H9 (cell line): ENCODE data around the gene CSF1. TPM values are rescaled to one million over a fixed set of nuclear protein-coding genes. Genes with fewer than 3 reads are reported as not detected.

ENCODE experiments used
- DNase-seq: peaks from one replicate; pipeline ENCODE4 v3.0.0-alpha.2; 2017
- H2AFZ ChIP-seq: one replicate; pipeline ENCODE4 v1.6.1; 2013; ENCODE audit warnings: mild to moderate bottlenecking, low read length, control low read depth, moderate library complexity
- H2AK5ac ChIP-seq: 2 replicates; pipeline ENCODE4 v1.6.1; 2013; ENCODE audit warnings: low read length, control low read depth, mixed read lengths; ENCODE audit not compliant: insufficient read length
- H2BK120ac ChIP-seq: one replicate; pipeline ENCODE4 v1.6.1; 2013; ENCODE audit warnings: low read depth, mild to moderate bottlenecking, low read length, control low read depth, inconsistent platforms; ENCODE audit not compliant: poor library complexity, severe bottlenecking
- H2BK12ac ChIP-seq: 2 replicates; pipeline ENCODE4 v1.6.1; 2013; ENCODE audit warnings: low read length, control low read depth, mixed read lengths, low read depth; ENCODE audit not compliant: insufficient read length
- H2BK15ac ChIP-seq: 2 replicates; pipeline ENCODE4 v1.6.1; 2013; ENCODE audit warnings: low read depth, low read length, control low read depth
- H2BK20ac ChIP-seq: one replicate; pipeline ENCODE4 v1.6.1; 2013; ENCODE audit warnings: low read depth, mild to moderate bottlenecking, low read length, control low read depth, inconsistent platforms; ENCODE audit not compliant: poor library complexity, severe bottlenecking
- H2BK5ac ChIP-seq: 2 replicates; pipeline ENCODE4 v1.6.1; 2013; ENCODE audit warnings: low read length, control low read depth, mixed read lengths; ENCODE audit not compliant: insufficient read length
- H3K14ac ChIP-seq: 2 replicates; pipeline ENCODE4 v1.6.1; 2013; ENCODE audit warnings: low read length, control low read depth; ENCODE audit not compliant: insufficient read depth
- H3K18ac ChIP-seq: 2 replicates; pipeline ENCODE4 v1.6.1; 2013; ENCODE audit warnings: low read depth, mild to moderate bottlenecking, mixed read lengths, low read length, control low read depth; ENCODE audit not compliant: insufficient read length
- H3K23ac ChIP-seq: 2 replicates; pipeline ENCODE4 v1.6.1; 2013; ENCODE audit warnings: low read length, control low read depth, mixed read lengths, low read depth; ENCODE audit not compliant: insufficient read length
- H3K23me2 ChIP-seq: 2 replicates; pipeline ENCODE4 v1.6.1; 2013; ENCODE audit warnings: low read depth, mild to moderate bottlenecking, mixed read lengths, low read length, control low read depth; ENCODE audit not compliant: insufficient read length, poor library complexity, severe bottlenecking
- H3K27ac ChIP-seq: 2 replicates; pipeline ENCODE4 v1.5.1; 2013; ENCODE audit warnings: low read length, control low read depth, mixed read lengths, low read depth; ENCODE audit not compliant: insufficient read length
- H3K27me3 ChIP-seq: 2 replicates; pipeline ENCODE4 v1.6.1; 2013; ENCODE audit warnings: low read length, control low read depth, inconsistent platforms; ENCODE audit not compliant: insufficient read depth
- H3K4ac ChIP-seq: 2 replicates; pipeline ENCODE4 v1.6.1; 2013; ENCODE audit warnings: low read depth, mild to moderate bottlenecking, control low read depth, inconsistent platforms, low read length, moderate library complexity
- H3K4me1 ChIP-seq: 2 replicates; pipeline ENCODE4 v1.6.1; 2013; ENCODE audit warnings: low read length, control low read depth, inconsistent platforms; ENCODE audit not compliant: insufficient read depth
- H3K4me2 ChIP-seq: 2 replicates; pipeline ENCODE4 v1.6.1; 2013; ENCODE audit warnings: low read length, control low read depth, mixed read lengths; ENCODE audit not compliant: insufficient read length, insufficient read depth
- H3K56ac ChIP-seq: 2 replicates; pipeline ENCODE4 v1.6.1; 2013; ENCODE audit warnings: low read depth, mild to moderate bottlenecking, mixed read lengths, low read length, control low read depth; ENCODE audit not compliant: insufficient read length
- H3K79me1 ChIP-seq: 2 replicates; pipeline ENCODE4 v1.6.1; 2013; ENCODE audit warnings: low read depth, mild to moderate bottlenecking, moderate library complexity, low read length, control low read depth, inconsistent platforms; ENCODE audit not compliant: insufficient read depth, poor library complexity, severe bottlenecking
- H3K79me2 ChIP-seq: 2 replicates; pipeline ENCODE4 v1.6.1; 2013; ENCODE audit warnings: low read length, control low read depth, inconsistent platforms; ENCODE audit not compliant: insufficient read depth
- H3K9ac ChIP-seq: 2 replicates; pipeline ENCODE4 v1.6.1; 2013; ENCODE audit warnings: low read length, control low read depth, mixed read lengths; ENCODE audit not compliant: insufficient read length; ENCODE audit errors: extremely low read depth
- H3K9me3 ChIP-seq: one replicate; pipeline ENCODE4 v1.6.1; 2013; ENCODE audit warnings: low read depth, low read length, inconsistent platforms; ENCODE audit not compliant: control insufficient read depth
- H3T11ph ChIP-seq: one replicate; pipeline ENCODE4 v1.6.1; 2013; ENCODE audit warnings: mild to moderate bottlenecking, low read length, control low read depth, inconsistent platforms
- H4K20me1 ChIP-seq: one replicate; pipeline ENCODE4 v1.6.1; 2013; ENCODE audit not compliant: control insufficient read depth, insufficient read length, insufficient read depth
- H4K5ac ChIP-seq: 2 replicates; pipeline ENCODE4 v1.6.1; 2013; ENCODE audit warnings: low read depth, mild to moderate bottlenecking, mixed read lengths, low read length, control low read depth; ENCODE audit not compliant: insufficient read length
- H4K8ac ChIP-seq: replicated peaks from 2 replicates; pipeline ENCODE4 v1.6.1; 2013; ENCODE audit warnings: low read length, control low read depth, mixed read lengths, low read depth; ENCODE audit not compliant: insufficient read length
- H4K91ac ChIP-seq: 2 replicates; pipeline ENCODE4 v1.6.1; 2013; ENCODE audit warnings: low read depth, mild to moderate bottlenecking, moderate library complexity, mixed read lengths, low read length, control low read depth; ENCODE audit not compliant: insufficient read length
- H3K27ac Mint-ChIP-seq, 3 experiments: 2 replicates in 2 of 3; 3 replicates in 1 of 3; pipeline ENCODE4 v1.8.0; 2020 to 2021; ENCODE audit warnings: mixed read lengths in 3 of 3, mild to moderate bottlenecking in 1 of 3, moderate library complexity in 1 of 3
- H3K27me3 Mint-ChIP-seq: 2 replicates; pipeline ENCODE4 v1.8.0; 2021; ENCODE audit warnings: low read depth, mild to moderate bottlenecking, moderate library complexity, mixed read lengths
- H3K36me3 Mint-ChIP-seq, 3 experiments: 2 replicates in 2 of 3; 3 replicates in 1 of 3; pipeline ENCODE4 v1.8.0; 2020 to 2021; ENCODE audit warnings: low read depth in 3 of 3, mixed read lengths in 3 of 3; ENCODE audit not compliant: insufficient read depth in 1 of 3
- H3K4me1 Mint-ChIP-seq, 2 experiments: 2 replicates each; pipeline ENCODE4 v1.8.0; 2020; ENCODE audit warnings: mixed read lengths in 2 of 2
- H3K4me3 Mint-ChIP-seq, 2 experiments: 2 replicates in 1 of 2; 3 replicates in 1 of 2; pipeline ENCODE4 v1.8.0; 2020 to 2021; ENCODE audit warnings: mild to moderate bottlenecking in 2 of 2, mixed read lengths in 2 of 2, moderate library complexity in 1 of 2
- H3K9me3 Mint-ChIP-seq, 2 experiments: 2 replicates in 1 of 2; 3 replicates in 1 of 2; pipeline ENCODE4 v1.8.0; 2020; ENCODE audit warnings: mild to moderate bottlenecking in 2 of 2, mixed read lengths in 2 of 2, moderate library complexity in 1 of 2
- WGBS: extraction: QIAGEN DNeasy Blood & Tissue Kit; methylation state at CpG from one replicate; pipeline ENCODE4 v1.1.7; 2013; ENCODE audit warnings: missing lambda C conversion rate, low lambda C conversion rate, mixed read lengths; ENCODE audit not compliant: insufficient read length; ENCODE audit errors: extremely low coverage; 5-methylcytosine and 5-hydroxymethylcytosine counted together
- total RNA-seq: library from RNA; stranded (reverse); gene quantifications from 2 replicates; pipeline ENCODE4 v1.2.1, GENCODE V29; 2021
- TF ChIP-seq, protein P1 (sequence below): fragments of 200-600 bp; sonication (generic); conservative IDR thresholded peaks from 3 replicates; pipeline ENCODE4 v1.8.0; 2021; ENCODE audit warnings: antibody characterized with exemption, mild to moderate bottlenecking

CSF1 gene
- total RNA-seq, 1 experiment from 2014 or later: 2.3 TPM

DNA sequence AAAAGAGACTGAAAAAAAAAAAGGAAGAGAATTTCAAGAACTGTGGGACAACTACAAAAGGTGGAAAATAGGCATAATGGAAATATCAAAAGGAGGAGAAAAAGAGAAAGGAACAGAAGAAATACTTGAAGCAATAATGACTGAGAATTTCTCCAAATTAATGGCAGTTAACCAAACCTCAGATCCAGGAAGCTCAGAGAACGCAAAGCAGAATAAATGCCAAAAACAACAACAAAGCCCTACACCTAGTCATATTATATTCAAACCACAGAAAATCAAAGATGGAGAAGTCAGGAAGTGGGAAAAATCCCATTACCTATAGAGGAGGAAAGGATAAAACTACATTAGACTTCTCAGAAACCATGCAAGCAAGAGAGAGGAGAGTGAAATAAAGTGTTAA lies 53.2 kb downstream of the CSF1 start:
- Histone ChIP-seq H4K91ac (no peak overlapping the region), H3K4me1 (peaks cover 5% of the 10 kb centered on the region; the same call in 1 of the 2 replicates), H2BK20ac (no peak overlapping the region), H3T11ph (no peak overlapping the region), H2BK5ac (no peak overlapping the region), H3K27ac (no peak overlapping the region), H4K20me1 (no peaks in the 10 kb centered on the region), H4K5ac (no peak overlapping the region), H3K23me2 (no peaks in the 10 kb centered on the region), H3K56ac (no peak overlapping the region), H3K18ac (no peak overlapping the region), H4K8ac (no peak overlapping the region), H3K14ac (no peak overlapping the region), H2BK15ac (no peak overlapping the region), H2AK5ac (no peak overlapping the region), H2BK12ac (no peak overlapping the region), H3K4ac (no peak overlapping the region), H3K79me1 (no peaks in the 10 kb centered on the region), H3K27me3 (peaks cover 10% of the 10 kb centered on the region; the same call in 1 of the 2 replicates), H2AFZ (no peak overlapping the region), H3K79me2 (no peaks in the 10 kb centered on the region), H2BK120ac (no peak overlapping the region), H3K9me3 (no peaks in the 10 kb centered on the region), H3K9ac (no peak overlapping the region), H3K4me2 (no peak overlapping the region), H3K23ac (no peak overlapping the region)
- WGBS: no CpG with 5 or more reads among the region's 1 CpG
- peaks cover 0 to 5% (median 0%) of the 10 kb centered on the region in 3 experiments; a peak in 1 of 7 replicates for H3K36me3 Mint-ChIP-seq
- DNase-seq: no peak
- peaks cover 0 to 5% of the 10 kb centered on the region in 2 experiments; a peak in 2 of 5 replicates for H3K9me3 Mint-ChIP-seq
- TF ChIP-seq, protein P1, sequence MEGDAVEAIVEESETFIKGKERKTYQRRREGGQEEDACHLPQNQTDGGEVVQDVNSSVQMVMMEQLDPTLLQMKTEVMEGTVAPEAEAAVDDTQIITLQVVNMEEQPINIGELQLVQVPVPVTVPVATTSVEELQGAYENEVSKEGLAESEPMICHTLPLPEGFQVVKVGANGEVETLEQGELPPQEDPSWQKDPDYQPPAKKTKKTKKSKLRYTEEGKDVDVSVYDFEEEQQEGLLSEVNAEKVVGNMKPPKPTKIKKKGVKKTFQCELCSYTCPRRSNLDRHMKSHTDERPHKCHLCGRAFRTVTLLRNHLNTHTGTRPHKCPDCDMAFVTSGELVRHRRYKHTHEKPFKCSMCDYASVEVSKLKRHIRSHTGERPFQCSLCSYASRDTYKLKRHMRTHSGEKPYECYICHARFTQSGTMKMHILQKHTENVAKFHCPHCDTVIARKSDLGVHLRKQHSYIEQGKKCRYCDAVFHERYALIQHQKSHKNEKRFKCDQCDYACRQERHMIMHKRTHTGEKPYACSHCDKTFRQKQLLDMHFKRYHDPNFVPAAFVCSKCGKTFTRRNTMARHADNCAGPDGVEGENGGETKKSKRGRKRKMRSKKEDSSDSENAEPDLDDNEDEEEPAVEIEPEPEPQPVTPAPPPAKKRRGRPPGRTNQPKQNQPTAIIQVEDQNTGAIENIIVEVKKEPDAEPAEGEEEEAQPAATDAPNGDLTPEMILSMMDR: no peak
- peaks cover 45 to 50% of the 10 kb centered on the region in 2 experiments for H3K4me1 Mint-ChIP-seq
- H3K4me3 Mint-ChIP-seq: no peak overlapping the region
- H3K27ac Mint-ChIP-seq: no peak overlapping the region
- peaks cover 51% of the 10 kb centered on the region for H3K27me3 Mint-ChIP-seq
